K562 (cell line): ENCODE measurements around the gene RASGRP2. TPM values are rescaled to one million over a fixed set of nuclear protein-coding genes. Genes with fewer than 3 reads are reported as not detected.

Source experiments
- ARNT ChIP-seq, 2 experiments: fragments of 450-650 bp; IDR thresholded peaks; 2 replicates each; pipeline ENCODE4 v1.6.1; 2016; ENCODE audit warnings: mild to moderate bottlenecking in 1 of 2
- ATF2 ChIP-seq: sonication (generic); formaldehyde crosslinking; IDR thresholded peaks from 2 replicates; pipeline ENCODE4 v1.8.1; 2022; ENCODE audit warnings: missing genetic modification reagents
- ATF6 ChIP-seq: sonication (generic); formaldehyde crosslinking; IDR thresholded peaks from 2 replicates; pipeline ENCODE4 v1.4.0; 2020; ENCODE audit warnings: mild to moderate bottlenecking, missing genetic modification reagents
- CBX3 ChIP-seq, 2 experiments: IDR thresholded peaks; 1 replicate in 1 of 2; 2 replicates in 1 of 2; pipeline ENCODE4 v1.6.1; 2012; ENCODE audit warnings: inconsistent platforms in 2 of 2, low read length in 2 of 2, borderline replicate concordance in 1 of 2, control low read depth in 1 of 2
- CEBPG ChIP-seq, 3 experiments: fragments of 200-800 bp in 1 of 3; sonication (Bioruptor generic) in 1 of 3; sonication (generic) in 1 of 3; formaldehyde crosslinking in 1 of 3; IDR thresholded peaks in 2 of 3; conservative IDR thresholded peaks in 1 of 3; 2 replicates each; pipeline versions ENCODE4 v1.6.1 to v1.8.0; 2016 to 2022; ENCODE audit warnings: missing compliant biosample characterization in 2 of 3, missing genetic modification characterization in 2 of 3, mild to moderate bottlenecking in 1 of 3, missing genetic modification reagents in 1 of 3
- CHD2 ChIP-seq: IDR thresholded peaks from 2 replicates; pipeline ENCODE4 v1.6.1; 2011; ENCODE audit warnings: low read depth, low read length
- CXXC5 ChIP-seq: fragments of 250-450 bp; sonication (Bioruptor Pico); IDR thresholded peaks from 2 replicates; pipeline ENCODE4 v1.8.0; 2022; ENCODE audit warnings: inconsistent platforms, mild to moderate bottlenecking, moderate library complexity
- KLF1 ChIP-seq: fragments of 450-650 bp; IDR thresholded peaks from 2 replicates; pipeline ENCODE4 v1.6.1; 2016; ENCODE audit warnings: missing genetic modification characterization, missing compliant biosample characterization
- LEF1 ChIP-seq: fragments of 450-650 bp; IDR thresholded peaks from 2 replicates; pipeline ENCODE4 v1.6.1; 2016; ENCODE audit warnings: mild to moderate bottlenecking
- MBD1 ChIP-seq: fragments of 250-450 bp; sonication (Bioruptor Pico); IDR thresholded peaks from 2 replicates; pipeline ENCODE4 v1.8.0; 2022; ENCODE audit warnings: inconsistent platforms
- MCM2 ChIP-seq: fragments of 450-650 bp; IDR thresholded peaks from 2 replicates; pipeline ENCODE4 v1.6.1; 2017; ENCODE audit warnings: low read depth, mild to moderate bottlenecking
- NFE2L1 ChIP-seq: fragments of 450-650 bp; IDR thresholded peaks from 2 replicates; pipeline ENCODE4 v1.6.1; 2016; ENCODE audit warnings: missing genetic modification characterization, low read depth, mild to moderate bottlenecking, missing compliant biosample characterization, moderate library complexity, borderline replicate concordance
- OTX1 ChIP-seq: fragments of 450-650 bp; formaldehyde crosslinking; IDR thresholded peaks from 2 replicates; pipeline ENCODE4 v1.4.0; 2022; ENCODE audit warnings: mild to moderate bottlenecking
- SMAD1 ChIP-seq: fragments of 150-350 bp; IDR thresholded peaks from 2 replicates; pipeline ENCODE4 v1.6.1; 2014; ENCODE audit warnings: low read length, low read depth; ENCODE audit not compliant: partially characterized antibody
- SMARCB1 ChIP-seq: IDR thresholded peaks from 2 replicates; pipeline ENCODE4 v1.6.1; 2011; ENCODE audit warnings: improper control_type of control experiment, low read depth; ENCODE audit not compliant: insufficient read length
- SREBF1 ChIP-seq: fragments of 150-350 bp; IDR thresholded peaks from 2 replicates; pipeline ENCODE4 v1.6.1; 2014; ENCODE audit warnings: antibody characterized with exemption, low read depth, low read length, borderline replicate concordance
- THRB ChIP-seq: fragments of 450-650 bp; formaldehyde crosslinking; conservative IDR thresholded peaks from 2 replicates; pipeline ENCODE4 v1.4.0; 2022; ENCODE audit warnings: mild to moderate bottlenecking, missing genetic modification characterization
- U2AF2 ChIP-seq: fragments of 200-400 bp; formaldehyde crosslinking; optimal IDR thresholded peaks from 2 replicates; pipeline ENCODE3; 2017; ENCODE audit warnings: low read depth, mild to moderate bottlenecking, low read length
- ZNF398 ChIP-seq: fragments of 250-450 bp; sonication (Bioruptor Pico); IDR thresholded peaks from 2 replicates; pipeline ENCODE4 v1.8.0; 2021; ENCODE audit warnings: moderate library complexity, mild to moderate bottlenecking, inconsistent platforms
- polyA plus RNA-seq, 8 experiments: library from polyadenylated mRNA; depleted of rRNA in 4 of 8; stranded (reverse) in 5 of 8; unstranded in 3 of 8; fragments of >200 nt; fragmentation: Nextera tagmentation in 2 of 8; fragmentation: Illumina TruSeq in 1 of 8; extraction: Ambion mirVana in 2 of 8; extraction: Trizol in 1 of 8; gene quantifications; 2 replicates each; pipeline versions ENCODE4 v1.2.1 to v1.2.3, GENCODE V29; 2011 to 2014; ENCODE audit warnings: inconsistent platforms in 1 of 8, missing spikeins in 1 of 8
- total RNA-seq, 7 experiments: library from RNA; depleted of rRNA in 6 of 7; stranded (reverse); fragments of >200 nt in 6 of 7; fragmentation: Illumina TruSeq in 2 of 7; extraction: Trizol in 2 of 7; gene quantifications; 2 replicates each; pipeline versions ENCODE4 v1.2.1 to v1.2.3, GENCODE V29; 2011 to 2021; ENCODE audit warnings: low replicate concordance in 1 of 7

The RASGRP2 gene
- total and polyA plus RNA-seq, 9 of the 15 experiments (the other 6 are each of a cell fraction or from before 2014, with no cell fraction given) = 0.87 to 22.7 (median 5.5) TPM

GRCh38 chr11:64754124-64754918, 10.4 kb upstream of the RASGRP2 start (continued):
- no peak for TF ChIP-seq MBD1
- TF ChIP-seq MCM2 = no peak
- no peak for TF ChIP-seq NFE2L1
- no peak for TF ChIP-seq OTX1 (CRISPR knock-in tag)
- no peak for TF ChIP-seq THRB (CRISPR knock-in tag)
- no peak for TF ChIP-seq SREBF1
- TF ChIP-seq SMAD1 = no peak
- TF ChIP-seq CHD2 = no peak
- no peak for TF ChIP-seq CEBPG (CRISPR knock-in tag; IDR thresholded peaks at IDR 0.05)
- no peak for TF ChIP-seq CEBPG (tag; conservative IDR thresholded peaks at IDR 0.05 in 1 of 2, IDR thresholded peaks at IDR 0.05 in 1 of 2)
- TF ChIP-seq ZNF398 (CRISPR knock-in tag) = no peak
- TF ChIP-seq U2AF2 = no peak
- TF ChIP-seq ATF6 = no peak
- no peak for TF ChIP-seq KLF1 (tag)
- TF ChIP-seq ATF2 = no peak
- TF ChIP-seq SMARCB1 = no peak
- peak; percentile 74 for TF ChIP-seq CXXC5 (CRISPR knock-in tag)
- TF ChIP-seq ARNT (IDR thresholded peaks at IDR 0.05) = no peak
- no peak for TF ChIP-seq CBX3 (IDR thresholded peaks at IDR 0.05; ENCODE audit: borderline replicate concordance in 1 of 2, low read length in 2 of 2)
- TF ChIP-seq LEF1 = no peak
